ENCODE results near the gene PTGER2. TPM values are rescaled to one million over a fixed set of nuclear protein-coding genes. Genes with fewer than 3 reads are reported as not detected.

PTGER2 gene
- total and polyA plus RNA-seq, 2 of the 8 experiments (the other 6 are each of a cell fraction or from before 2014, with no cell fraction given): 1.2 TPM

- Histone ChIP-seq H2AK5ac (ENCODE audit: low read depth, low read length) (no peak overlapping the region), H2BK120ac (replicated peaks; ENCODE audit: low read depth, low read length) (no peak overlapping the region), H2BK12ac (ENCODE audit: low read depth, low read length) (no peak overlapping the region), H2BK15ac (ENCODE audit: low read length) (no peak overlapping the region), H3K4me1 (replicated peaks in 1 of 4; ENCODE audit: control insufficient read depth in 3 of 4, insufficient read depth in 4 of 4, low read length in 3 of 4) (no peaks in the 10 kb centered on the region), H4K5ac (ENCODE audit: insufficient read length, low read depth, low read length) (no peak overlapping the region), H3K4me2 (ENCODE audit: insufficient read depth in 1 of 2, low read depth in 2 of 2, low read length in 2 of 2) (no peak overlapping the region), H4K20me1 (replicated peaks in 1 of 2; ENCODE audit: control insufficient read depth in 1 of 2, insufficient read depth in 2 of 2, low read length in 2 of 2) (no peaks in the 10 kb centered on the region), H3K23ac (ENCODE audit: insufficient read length) (no peak overlapping the region), H3K18ac (ENCODE audit: extremely low read depth, low read length) (no peak overlapping the region), H3K14ac (ENCODE audit: insufficient read length) (no peak overlapping the region), H3K56ac (replicated peaks; ENCODE audit: insufficient read length, low read depth, low read length) (no peak overlapping the region), H3K4me3 (ENCODE audit: extremely low read depth in 1 of 4, insufficient read depth in 2 of 4, low read depth in 3 of 4, low read length in 4 of 4) (no peak overlapping the region), H3K27ac (ENCODE audit: low read depth, low read length) (no peak overlapping the region), H4K8ac (ENCODE audit: extremely low read depth, insufficient read depth, low read length) (no peak overlapping the region), H3K9ac (replicated peaks in 1 of 4; ENCODE audit: extremely low read depth in 1 of 4, low read depth in 3 of 4, low read length in 3 of 4) (no peak overlapping the region), H3K79me2 (ENCODE audit: control insufficient read depth in 1 of 2, insufficient read depth in 2 of 2, low read length in 2 of 2) (no peaks in the 10 kb centered on the region), H3K79me1 (ENCODE audit: low read depth, low read length) (no peaks in the 10 kb centered on the region), H2BK20ac (ENCODE audit: low read length) (no peak overlapping the region), H4K91ac (replicated peaks; ENCODE audit: insufficient read length, low read length) (no peak overlapping the region), H3K27me3 (replicated peaks in 1 of 4; ENCODE audit: control insufficient read depth in 3 of 4, extremely low read depth in 1 of 4, insufficient read depth in 3 of 4, low read length in 3 of 4) (no peaks in the 10 kb centered on the region), H3K4ac (replicated peaks; ENCODE audit: insufficient read length, low read depth, low read length) (no peak overlapping the region), H2AFZ (ENCODE audit: low read length) (no peak overlapping the region), H3K9me3 (ENCODE audit: insufficient read depth in 2 of 2, low read depth in 1 of 2, low read length in 1 of 2) (peaks cover 4 to 8% of the 10 kb centered on the region in 2 experiments; a peak in 3 of 4 replicates), H2BK5ac (ENCODE audit: low read depth, low read length) (no peak overlapping the region), H3K23me2 (ENCODE audit: low read depth, low read length) (no peaks in the 10 kb centered on the region), H3K36me3 (ENCODE audit: control insufficient read depth in 2 of 4, insufficient read depth in 4 of 4, low read length in 3 of 4) (no peaks in the 10 kb centered on the region)
- POLR2A ChIA-PET (ENCODE audit: partially characterized antibody): no interaction called here
- DNase-seq (ENCODE audit: low read depth in 1 of 2, low spot score in 2 of 2) (no peak), FAIRE-seq (no peak)
- TF ChIP-seq RXRA (IDR thresholded peaks at IDR 0.05; ENCODE audit: insufficient read depth, low read depth, low read length): no peak
- no peak for TF ChIP-seq ATF2 (IDR thresholded peaks at IDR 0.05; ENCODE audit: low read length)
- no peak for TF ChIP-seq SUZ12 (IDR thresholded peaks at IDR 0.05; ENCODE audit: low read length)
- TF ChIP-seq RAD21 (IDR thresholded peaks at IDR 0.05 in 1 of 2, conservative IDR thresholded peaks at IDR 0.05 in 1 of 2; ENCODE audit: low read depth in 2 of 2, low read length in 2 of 2): no peak
- no peak for TF ChIP-seq YY1 (IDR thresholded peaks at IDR 0.05; ENCODE audit: low read depth, low read length)
- no peak for TF ChIP-seq CBX5 (IDR thresholded peaks at IDR 0.05; ENCODE audit: low read depth, low read length)
- TF ChIP-seq TEAD4 (IDR thresholded peaks at IDR 0.05; ENCODE audit: low read depth, low read length): no peak
- TF ChIP-seq SP4 (IDR thresholded peaks at IDR 0.05; ENCODE audit: low read length): no peak
- no peak for TF ChIP-seq TAF7 (optimal IDR thresholded peaks at IDR 0.05; ENCODE audit: borderline replicate concordance, low read depth, low read length)
- CTCF ChIA-PET (ENCODE audit: partially characterized antibody): no interaction called here
- 78% methylated on average over 3 of the region's 3 CpGs; no CpG with 5 or more reads in 1 of the 2 experiments for WGBS, 2 experiments (ENCODE audit: extremely low coverage in 1 of 2, insufficient coverage in 1 of 2, insufficient read length in 1 of 2, insufficient replicate concordance in 2 of 2, low coverage in 1 of 2, low lambda C conversion rate in 2 of 2, missing lambda C conversion rate in 1 of 2)
Measured at GRCh38 chr14:52325126-52325525, 11.0 kb downstream of the PTGER2 start.
